H9 (cell line): ENCODE results near the gene NKAPD1. TPM values are rescaled to one million over a fixed set of nuclear protein-coding genes. Genes with fewer than 3 reads are reported as not detected.

Experiments used
- DNase-seq: peaks from one replicate; pipeline ENCODE4 v3.0.0-alpha.2; 2017
- H2AFZ ChIP-seq: one replicate; pipeline ENCODE4 v1.6.1; 2013; ENCODE audit warnings: mild to moderate bottlenecking, low read length, control low read depth, moderate library complexity
- H2AK5ac ChIP-seq: 2 replicates; pipeline ENCODE4 v1.6.1; 2013; ENCODE audit warnings: low read length, control low read depth, mixed read lengths; ENCODE audit not compliant: insufficient read length
- H2BK120ac ChIP-seq: one replicate; pipeline ENCODE4 v1.6.1; 2013; ENCODE audit warnings: low read depth, mild to moderate bottlenecking, low read length, control low read depth, inconsistent platforms; ENCODE audit not compliant: poor library complexity, severe bottlenecking
- H2BK12ac ChIP-seq: 2 replicates; pipeline ENCODE4 v1.6.1; 2013; ENCODE audit warnings: low read length, control low read depth, mixed read lengths, low read depth; ENCODE audit not compliant: insufficient read length
- H2BK15ac ChIP-seq: 2 replicates; pipeline ENCODE4 v1.6.1; 2013; ENCODE audit warnings: low read depth, low read length, control low read depth
- H2BK20ac ChIP-seq: one replicate; pipeline ENCODE4 v1.6.1; 2013; ENCODE audit warnings: low read depth, mild to moderate bottlenecking, low read length, control low read depth, inconsistent platforms; ENCODE audit not compliant: poor library complexity, severe bottlenecking
- H2BK5ac ChIP-seq: 2 replicates; pipeline ENCODE4 v1.6.1; 2013; ENCODE audit warnings: low read length, control low read depth, mixed read lengths; ENCODE audit not compliant: insufficient read length
- H3K14ac ChIP-seq: 2 replicates; pipeline ENCODE4 v1.6.1; 2013; ENCODE audit warnings: low read length, control low read depth; ENCODE audit not compliant: insufficient read depth
- H3K18ac ChIP-seq: 2 replicates; pipeline ENCODE4 v1.6.1; 2013; ENCODE audit warnings: low read depth, mild to moderate bottlenecking, mixed read lengths, low read length, control low read depth; ENCODE audit not compliant: insufficient read length
- H3K23ac ChIP-seq: 2 replicates; pipeline ENCODE4 v1.6.1; 2013; ENCODE audit warnings: low read length, control low read depth, mixed read lengths, low read depth; ENCODE audit not compliant: insufficient read length
- H3K23me2 ChIP-seq: 2 replicates; pipeline ENCODE4 v1.6.1; 2013; ENCODE audit warnings: low read depth, mild to moderate bottlenecking, mixed read lengths, low read length, control low read depth; ENCODE audit not compliant: insufficient read length, poor library complexity, severe bottlenecking
- H3K27ac ChIP-seq: 2 replicates; pipeline ENCODE4 v1.5.1; 2013; ENCODE audit warnings: low read length, control low read depth, mixed read lengths, low read depth; ENCODE audit not compliant: insufficient read length
- H3K27me3 ChIP-seq: 2 replicates; pipeline ENCODE4 v1.6.1; 2013; ENCODE audit warnings: low read length, control low read depth, inconsistent platforms; ENCODE audit not compliant: insufficient read depth
- H3K4ac ChIP-seq: 2 replicates; pipeline ENCODE4 v1.6.1; 2013; ENCODE audit warnings: low read depth, mild to moderate bottlenecking, control low read depth, inconsistent platforms, low read length, moderate library complexity
- H3K4me1 ChIP-seq: 2 replicates; pipeline ENCODE4 v1.6.1; 2013; ENCODE audit warnings: low read length, control low read depth, inconsistent platforms; ENCODE audit not compliant: insufficient read depth
- H3K4me2 ChIP-seq: 2 replicates; pipeline ENCODE4 v1.6.1; 2013; ENCODE audit warnings: low read length, control low read depth, mixed read lengths; ENCODE audit not compliant: insufficient read length, insufficient read depth
- H3K56ac ChIP-seq: 2 replicates; pipeline ENCODE4 v1.6.1; 2013; ENCODE audit warnings: low read depth, mild to moderate bottlenecking, mixed read lengths, low read length, control low read depth; ENCODE audit not compliant: insufficient read length
- H3K79me1 ChIP-seq: 2 replicates; pipeline ENCODE4 v1.6.1; 2013; ENCODE audit warnings: low read depth, mild to moderate bottlenecking, moderate library complexity, low read length, control low read depth, inconsistent platforms; ENCODE audit not compliant: insufficient read depth, poor library complexity, severe bottlenecking
- H3K79me2 ChIP-seq: 2 replicates; pipeline ENCODE4 v1.6.1; 2013; ENCODE audit warnings: low read length, control low read depth, inconsistent platforms; ENCODE audit not compliant: insufficient read depth
- H3K9ac ChIP-seq: 2 replicates; pipeline ENCODE4 v1.6.1; 2013; ENCODE audit warnings: low read length, control low read depth, mixed read lengths; ENCODE audit not compliant: insufficient read length; ENCODE audit errors: extremely low read depth
- H3K9me3 ChIP-seq: one replicate; pipeline ENCODE4 v1.6.1; 2013; ENCODE audit warnings: low read depth, low read length, inconsistent platforms; ENCODE audit not compliant: control insufficient read depth
- H3T11ph ChIP-seq: one replicate; pipeline ENCODE4 v1.6.1; 2013; ENCODE audit warnings: mild to moderate bottlenecking, low read length, control low read depth, inconsistent platforms
- H4K20me1 ChIP-seq: one replicate; pipeline ENCODE4 v1.6.1; 2013; ENCODE audit not compliant: control insufficient read depth, insufficient read length, insufficient read depth
- H4K5ac ChIP-seq: 2 replicates; pipeline ENCODE4 v1.6.1; 2013; ENCODE audit warnings: low read depth, mild to moderate bottlenecking, mixed read lengths, low read length, control low read depth; ENCODE audit not compliant: insufficient read length
- H4K8ac ChIP-seq: replicated peaks from 2 replicates; pipeline ENCODE4 v1.6.1; 2013; ENCODE audit warnings: low read length, control low read depth, mixed read lengths, low read depth; ENCODE audit not compliant: insufficient read length
- H4K91ac ChIP-seq: 2 replicates; pipeline ENCODE4 v1.6.1; 2013; ENCODE audit warnings: low read depth, mild to moderate bottlenecking, moderate library complexity, mixed read lengths, low read length, control low read depth; ENCODE audit not compliant: insufficient read length
- H3K27ac Mint-ChIP-seq, 3 experiments: 2 replicates in 2 of 3; 3 replicates in 1 of 3; pipeline ENCODE4 v1.8.0; 2020 to 2021; ENCODE audit warnings: mixed read lengths in 3 of 3, mild to moderate bottlenecking in 1 of 3, moderate library complexity in 1 of 3
- H3K27me3 Mint-ChIP-seq: 2 replicates; pipeline ENCODE4 v1.8.0; 2021; ENCODE audit warnings: low read depth, mild to moderate bottlenecking, moderate library complexity, mixed read lengths
- H3K36me3 Mint-ChIP-seq, 3 experiments: 2 replicates in 2 of 3; 3 replicates in 1 of 3; pipeline ENCODE4 v1.8.0; 2020 to 2021; ENCODE audit warnings: low read depth in 3 of 3, mixed read lengths in 3 of 3; ENCODE audit not compliant: insufficient read depth in 1 of 3
- H3K4me1 Mint-ChIP-seq, 2 experiments: 2 replicates each; pipeline ENCODE4 v1.8.0; 2020; ENCODE audit warnings: mixed read lengths in 2 of 2
- H3K4me3 Mint-ChIP-seq, 2 experiments: 2 replicates in 1 of 2; 3 replicates in 1 of 2; pipeline ENCODE4 v1.8.0; 2020 to 2021; ENCODE audit warnings: mild to moderate bottlenecking in 2 of 2, mixed read lengths in 2 of 2, moderate library complexity in 1 of 2
- H3K9me3 Mint-ChIP-seq, 2 experiments: 2 replicates in 1 of 2; 3 replicates in 1 of 2; pipeline ENCODE4 v1.8.0; 2020; ENCODE audit warnings: mild to moderate bottlenecking in 2 of 2, mixed read lengths in 2 of 2, moderate library complexity in 1 of 2
- CTCF ChIP-seq: fragments of 200-600 bp; sonication (generic); conservative IDR thresholded peaks from 3 replicates; pipeline ENCODE4 v1.8.0; 2021; ENCODE audit warnings: antibody characterized with exemption, mild to moderate bottlenecking
- WGBS: extraction: QIAGEN DNeasy Blood & Tissue Kit; methylation state at CpG from one replicate; pipeline ENCODE4 v1.1.7; 2013; ENCODE audit warnings: missing lambda C conversion rate, low lambda C conversion rate, mixed read lengths; ENCODE audit not compliant: insufficient read length; ENCODE audit errors: extremely low coverage; 5-methylcytosine and 5-hydroxymethylcytosine counted together
- total RNA-seq: library from RNA; stranded (reverse); gene quantifications from 2 replicates; pipeline ENCODE4 v1.2.1, GENCODE V29; 2021

The NKAPD1 gene
- total RNA-seq, 1 experiment from 2014 or later: 25.9 TPM

- no peak overlapping the region for H2AK5ac ChIP-seq
- Mint-ChIP-seq H3K36me3 (peaks cover 0 to 5% (median 4%) of the 10 kb centered on the region in 3 experiments; a peak in 3 of 7 replicates), H3K27me3 (no peaks in the 10 kb centered on the region), H3K4me1 (no peaks in the 10 kb centered on the region), H3K27ac (no peak overlapping the region), H3K4me3 (no peak overlapping the region), H3K9me3 (no peaks in the 10 kb centered on the region)
- no peak overlapping the region for H3K23ac ChIP-seq
- no peak overlapping the region for H2BK120ac ChIP-seq
- H3K79me2 ChIP-seq: no peaks in the 10 kb centered on the region
- no peak overlapping the region for H3K4ac ChIP-seq
- H2BK12ac ChIP-seq: no peak overlapping the region
- no peak overlapping the region for H3K27ac ChIP-seq
- no peak for TF ChIP-seq CTCF
- H3K79me1 ChIP-seq: no peaks in the 10 kb centered on the region
- H3T11ph ChIP-seq: no peak overlapping the region
- no peaks in the 10 kb centered on the region for H3K23me2 ChIP-seq
- DNase-seq: no peak
- no peak overlapping the region for H3K14ac ChIP-seq
- no peak overlapping the region for H4K91ac ChIP-seq
- no peak overlapping the region for H2BK15ac ChIP-seq
- no peak overlapping the region for H2BK20ac ChIP-seq
- no peak overlapping the region for H3K56ac ChIP-seq
- H4K20me1 ChIP-seq: no peaks in the 10 kb centered on the region
- no peak overlapping the region for H3K4me2 ChIP-seq
- H3K9ac ChIP-seq: no peak overlapping the region
- no peaks in the 10 kb centered on the region for H3K4me1 ChIP-seq
- no CpG with 5 or more reads among the region's 2 CpGs for WGBS
- H2BK5ac ChIP-seq: no peak overlapping the region
- no peak overlapping the region for H4K8ac ChIP-seq
- no peak overlapping the region for H3K18ac ChIP-seq
- H4K5ac ChIP-seq: no peak overlapping the region
- no peak overlapping the region for H2AFZ ChIP-seq
- H3K9me3 ChIP-seq: no peaks in the 10 kb centered on the region
- H3K27me3 ChIP-seq: no peaks in the 10 kb centered on the region
Measured at GRCh38 chr11:112100462-112100861, 26.4 kb downstream of the NKAPD1 start.
